ENCODE measurements around the gene TIMM10B. TPM values are rescaled to one million over a fixed set of nuclear protein-coding genes. Genes with fewer than 3 reads are reported as not detected.

TIMM10B gene
- total and polyA plus RNA-seq, 2 of the 13 experiments (the other 11 are each of a cell fraction or from before 2014, with no cell fraction given) = 34.9 to 39.5 TPM

- peak; percentile 42 for TF ChIP-seq PAXIP1 (CRISPR knock-in tag; conservative IDR thresholded peaks at IDR 0.05)
- TF ChIP-seq PRDM10 (CRISPR knock-in tag; IDR thresholded peaks at IDR 0.05; ENCODE audit: low read depth) = no peak
- TF ChIP-seq, protein P1, sequence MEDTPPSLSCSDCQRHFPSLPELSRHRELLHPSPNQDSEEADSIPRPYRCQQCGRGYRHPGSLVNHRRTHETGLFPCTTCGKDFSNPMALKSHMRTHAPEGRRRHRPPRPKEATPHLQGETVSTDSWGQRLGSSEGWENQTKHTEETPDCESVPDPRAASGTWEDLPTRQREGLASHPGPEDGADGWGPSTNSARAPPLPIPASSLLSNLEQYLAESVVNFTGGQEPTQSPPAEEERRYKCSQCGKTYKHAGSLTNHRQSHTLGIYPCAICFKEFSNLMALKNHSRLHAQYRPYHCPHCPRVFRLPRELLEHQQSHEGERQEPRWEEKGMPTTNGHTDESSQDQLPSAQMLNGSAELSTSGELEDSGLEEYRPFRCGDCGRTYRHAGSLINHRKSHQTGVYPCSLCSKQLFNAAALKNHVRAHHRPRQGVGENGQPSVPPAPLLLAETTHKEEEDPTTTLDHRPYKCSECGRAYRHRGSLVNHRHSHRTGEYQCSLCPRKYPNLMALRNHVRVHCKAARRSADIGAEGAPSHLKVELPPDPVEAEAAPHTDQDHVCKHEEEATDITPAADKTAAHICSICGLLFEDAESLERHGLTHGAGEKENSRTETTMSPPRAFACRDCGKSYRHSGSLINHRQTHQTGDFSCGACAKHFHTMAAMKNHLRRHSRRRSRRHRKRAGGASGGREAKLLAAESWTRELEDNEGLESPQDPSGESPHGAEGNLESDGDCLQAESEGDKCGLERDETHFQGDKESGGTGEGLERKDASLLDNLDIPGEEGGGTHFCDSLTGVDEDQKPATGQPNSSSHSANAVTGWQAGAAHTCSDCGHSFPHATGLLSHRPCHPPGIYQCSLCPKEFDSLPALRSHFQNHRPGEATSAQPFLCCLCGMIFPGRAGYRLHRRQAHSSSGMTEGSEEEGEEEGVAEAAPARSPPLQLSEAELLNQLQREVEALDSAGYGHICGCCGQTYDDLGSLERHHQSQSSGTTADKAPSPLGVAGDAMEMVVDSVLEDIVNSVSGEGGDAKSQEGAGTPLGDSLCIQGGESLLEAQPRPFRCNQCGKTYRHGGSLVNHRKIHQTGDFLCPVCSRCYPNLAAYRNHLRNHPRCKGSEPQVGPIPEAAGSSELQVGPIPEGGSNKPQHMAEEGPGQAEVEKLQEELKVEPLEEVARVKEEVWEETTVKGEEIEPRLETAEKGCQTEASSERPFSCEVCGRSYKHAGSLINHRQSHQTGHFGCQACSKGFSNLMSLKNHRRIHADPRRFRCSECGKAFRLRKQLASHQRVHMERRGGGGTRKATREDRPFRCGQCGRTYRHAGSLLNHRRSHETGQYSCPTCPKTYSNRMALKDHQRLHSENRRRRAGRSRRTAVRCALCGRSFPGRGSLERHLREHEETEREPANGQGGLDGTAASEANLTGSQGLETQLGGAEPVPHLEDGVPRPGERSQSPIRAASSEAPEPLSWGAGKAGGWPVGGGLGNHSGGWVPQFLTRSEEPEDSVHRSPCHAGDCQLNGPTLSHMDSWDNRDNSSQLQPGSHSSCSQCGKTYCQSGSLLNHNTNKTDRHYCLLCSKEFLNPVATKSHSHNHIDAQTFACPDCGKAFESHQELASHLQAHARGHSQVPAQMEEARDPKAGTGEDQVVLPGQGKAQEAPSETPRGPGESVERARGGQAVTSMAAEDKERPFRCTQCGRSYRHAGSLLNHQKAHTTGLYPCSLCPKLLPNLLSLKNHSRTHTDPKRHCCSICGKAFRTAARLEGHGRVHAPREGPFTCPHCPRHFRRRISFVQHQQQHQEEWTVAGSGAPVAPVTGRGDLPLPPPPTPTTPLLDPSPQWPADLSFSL (CRISPR knock-in tag; IDR thresholded peaks at IDR 0.05) = no peak
- TF ChIP-seq, protein P2, sequence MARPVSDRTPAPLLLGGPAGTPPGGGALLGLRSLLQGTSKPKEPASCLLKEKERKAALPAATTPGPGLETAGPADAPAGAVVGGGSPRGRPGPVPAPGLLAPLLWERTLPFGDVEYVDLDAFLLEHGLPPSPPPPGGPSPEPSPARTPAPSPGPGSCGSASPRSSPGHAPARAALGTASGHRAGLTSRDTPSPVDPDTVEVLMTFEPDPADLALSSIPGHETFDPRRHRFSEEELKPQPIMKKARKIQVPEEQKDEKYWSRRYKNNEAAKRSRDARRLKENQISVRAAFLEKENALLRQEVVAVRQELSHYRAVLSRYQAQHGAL (CRISPR knock-in tag; IDR thresholded peaks at IDR 0.05; ENCODE audit: not compliant biosample characterization) = no peak
- no peak for TF ChIP-seq SSRP1 (CRISPR knock-in tag; IDR thresholded peaks at IDR 0.05)
- TF ChIP-seq ZNF619 (CRISPR knock-in tag; IDR thresholded peaks at IDR 0.05) = peak; percentile 71
- TF ChIP-seq ZUFSP (CRISPR knock-in tag; IDR thresholded peaks at IDR 0.05; ENCODE audit: borderline replicate concordance) = no peak
- TF ChIP-seq SRF (IDR thresholded peaks at IDR 0.05; ENCODE audit: low read depth, low read length) = no peak
- no peak for TF ChIP-seq TCF7 (IDR thresholded peaks at IDR 0.05; ENCODE audit: low read depth)
- TF ChIP-seq ZNF788 (CRISPR knock-in tag; IDR thresholded peaks at IDR 0.05; ENCODE audit: borderline replicate concordance) = peak; percentile 79; the same call in 1 of the 2 replicates
These were observed at the start of gene TIMM10B, which contains the start of gene ARFIP2 (continued) for GRCh38 chr11:6481012-6481923.
